ENCODE data around the gene PLA2G4A. TPM values are rescaled to one million over a fixed set of nuclear protein-coding genes. Genes with fewer than 3 reads are reported as not detected.
A peak's percentile ranks its signal among the peaks of the same experiment; 100 is the strongest.

Gene PLA2G4A
- total RNA-seq, 1 experiment from 2014 or later = 20.7 TPM

- no peak for DNase-seq (ENCODE audit: low read depth)
These were observed 44.9 kb downstream of the PLA2G4A start for GRCh38 chr1:186873687-186874086.

- DNase-seq (ENCODE audit: low read depth) = no peak
These were observed 47.4 kb downstream of the PLA2G4A start for GRCh38 chr1:186875896-186876835.

DNA sequence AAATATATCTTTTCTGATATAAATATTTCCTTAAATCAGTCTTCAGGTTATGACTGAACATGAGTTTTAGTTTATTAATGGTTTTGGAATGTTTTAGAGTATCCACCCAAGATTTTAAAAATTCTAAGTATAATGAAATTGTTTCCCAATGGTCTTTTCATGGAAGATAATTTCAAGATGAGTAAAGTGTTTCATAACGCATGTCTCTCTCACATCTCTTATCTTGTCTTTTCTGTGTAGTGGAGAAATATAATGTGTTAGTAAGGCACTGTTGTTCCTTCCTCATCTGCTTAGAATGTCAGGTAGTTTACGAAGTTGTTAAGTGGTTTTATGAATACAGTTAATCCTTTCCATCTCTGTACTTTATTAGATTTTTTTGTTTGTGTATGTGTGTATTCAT lies 49.6 kb downstream of the PLA2G4A start:
- no peak for DNase-seq (ENCODE audit: low read depth)

DNA sequence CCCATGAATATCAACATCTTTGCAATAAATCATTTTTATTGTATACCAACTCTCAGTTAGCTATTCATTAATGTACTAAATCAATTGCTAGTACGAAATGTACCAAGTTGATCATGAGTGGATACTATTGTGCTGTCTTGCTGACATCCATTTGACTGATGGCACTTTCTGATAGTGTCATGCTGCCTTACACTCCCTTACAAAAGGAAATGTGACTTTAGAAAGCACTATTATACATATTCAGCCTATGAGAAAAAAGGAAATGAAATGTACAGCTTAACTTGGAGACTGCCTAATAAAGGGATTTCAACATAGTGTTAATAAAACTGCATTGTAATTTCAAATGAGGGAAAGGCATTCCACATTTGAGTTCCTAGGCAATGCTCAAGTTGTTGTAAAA lies 52.2 kb downstream of the PLA2G4A start:
- no peak for DNase-seq (ENCODE audit: low read depth)

DNA sequence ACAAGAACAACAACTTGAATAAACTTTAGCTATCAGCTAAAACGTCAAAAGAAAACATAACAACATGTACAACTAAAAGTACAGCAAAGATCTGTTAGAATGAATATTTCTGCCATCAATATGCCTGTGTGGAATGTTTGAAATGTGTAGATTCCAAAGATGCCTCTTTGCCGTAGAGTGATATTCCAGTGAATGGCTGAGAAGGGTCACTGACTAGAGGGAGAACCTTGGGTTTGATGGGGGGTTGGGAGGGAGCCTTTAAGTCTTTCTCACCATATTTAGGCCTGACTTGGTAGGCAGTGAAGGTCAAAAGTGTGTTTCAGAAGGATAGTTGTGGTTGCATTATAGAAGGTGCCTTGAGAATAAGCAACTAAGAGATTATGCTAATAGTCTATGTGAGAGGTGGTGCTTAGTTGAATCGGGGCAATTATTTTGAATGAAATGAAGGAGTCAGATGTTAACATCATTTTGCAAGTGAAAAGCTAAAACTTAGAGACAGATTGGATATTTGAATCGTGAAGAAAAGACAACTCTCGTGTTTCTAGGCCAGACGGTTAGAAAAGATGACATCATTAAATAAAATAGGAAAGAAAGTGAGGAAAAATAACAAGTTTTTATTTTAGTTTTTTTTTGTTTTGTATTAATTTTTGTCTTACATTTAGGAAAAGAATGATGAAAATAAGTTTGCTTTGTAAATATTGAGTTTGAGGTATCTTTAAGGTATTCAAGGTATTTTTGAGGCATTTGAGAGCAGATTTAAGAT lies 53.8 kb downstream of the PLA2G4A start:
- DNase-seq (ENCODE audit: low read depth) = no peak

DNA sequence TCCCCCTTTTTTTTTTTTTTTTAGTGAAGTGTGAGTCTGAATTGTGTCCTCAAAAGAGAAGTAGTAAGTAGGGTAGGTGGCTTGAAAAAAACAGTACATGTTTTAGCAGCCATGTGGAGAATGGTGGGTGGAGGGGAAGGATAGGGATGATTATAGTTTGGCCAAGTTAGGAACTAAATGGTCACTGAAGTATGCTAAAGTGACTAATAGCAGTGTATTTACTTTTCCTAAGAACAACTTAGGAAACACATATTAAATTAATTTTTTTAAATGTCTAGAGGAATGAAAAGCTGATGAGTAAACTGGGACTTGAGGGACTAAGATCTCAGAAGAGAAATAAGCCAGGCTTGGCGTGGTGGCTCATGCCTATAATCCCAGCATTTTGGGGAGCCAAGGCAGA lies 55.5 kb downstream of the PLA2G4A start:
- no peak for DNase-seq (ENCODE audit: low read depth)

DNA sequence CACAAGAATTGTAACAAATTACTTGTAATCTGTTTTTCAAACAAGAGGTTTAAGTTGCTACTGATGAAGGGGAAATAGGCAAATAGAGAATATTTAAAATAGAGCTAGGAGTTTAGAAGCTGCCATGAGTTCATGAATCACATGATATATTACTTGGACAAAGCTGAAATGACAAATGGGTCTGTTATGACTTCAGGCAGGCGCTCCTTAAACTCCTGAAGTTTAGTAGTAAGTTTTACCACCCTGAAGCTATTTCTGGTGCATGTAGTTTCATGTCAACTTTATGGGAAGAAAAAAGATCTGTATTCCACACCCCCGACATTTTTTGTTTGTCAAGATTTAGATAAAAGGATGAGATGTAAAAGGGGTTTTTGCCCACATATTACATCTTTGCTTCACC lies 58.5 kb downstream of the PLA2G4A start:
- no peak for DNase-seq (ENCODE audit: low read depth)

- peak; percentile 22 for DNase-seq (ENCODE audit: low read depth)
These were observed 59.6 kb downstream of the PLA2G4A start for GRCh38 chr1:186888367-186888766.

DNA sequence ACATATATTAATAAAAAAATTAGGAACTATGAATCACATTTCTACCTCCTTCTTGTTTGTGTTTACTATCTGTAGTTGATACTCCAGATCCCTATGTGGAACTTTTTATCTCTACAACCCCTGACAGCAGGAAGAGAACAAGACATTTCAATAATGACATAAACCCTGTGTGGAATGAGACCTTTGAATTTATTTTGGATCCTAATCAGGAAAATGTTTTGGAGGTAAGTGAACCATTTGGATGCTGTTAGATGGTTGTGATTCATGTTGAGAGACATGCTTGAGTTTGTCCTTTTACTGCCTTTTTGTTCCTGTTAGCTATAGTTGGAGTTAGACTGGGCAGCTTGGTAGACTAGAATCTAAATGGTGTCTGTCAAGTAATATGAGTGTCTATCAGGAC lies 64.2 kb downstream of the PLA2G4A start:
- no peak for DNase-seq (ENCODE audit: low read depth)

- no peak for DNase-seq (ENCODE audit: low read depth)
These were observed 65.7 kb downstream of the PLA2G4A start for GRCh38 chr1:186894415-186894814.

DNA sequence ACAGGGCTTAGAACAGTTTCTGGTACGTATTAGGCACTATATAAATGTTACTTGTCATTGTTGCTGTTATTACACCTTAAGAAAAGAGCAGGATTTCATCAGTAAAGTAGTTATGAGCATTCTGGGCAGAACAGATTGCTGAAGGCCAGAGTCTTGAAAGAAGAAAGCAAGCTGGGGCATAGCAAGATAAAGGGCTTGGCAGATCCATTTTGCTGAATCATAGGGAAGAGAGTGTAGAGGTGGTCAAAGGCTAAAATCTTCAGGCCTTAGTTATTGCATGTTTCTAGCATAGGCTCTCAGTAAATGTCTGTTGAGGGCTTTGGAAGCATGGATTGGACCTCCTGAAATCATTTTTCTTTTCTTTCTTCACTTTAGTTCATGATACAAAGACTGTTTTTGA lies 67.5 kb downstream of the PLA2G4A start:
- DNase-seq (ENCODE audit: low read depth) = no peak

DNA sequence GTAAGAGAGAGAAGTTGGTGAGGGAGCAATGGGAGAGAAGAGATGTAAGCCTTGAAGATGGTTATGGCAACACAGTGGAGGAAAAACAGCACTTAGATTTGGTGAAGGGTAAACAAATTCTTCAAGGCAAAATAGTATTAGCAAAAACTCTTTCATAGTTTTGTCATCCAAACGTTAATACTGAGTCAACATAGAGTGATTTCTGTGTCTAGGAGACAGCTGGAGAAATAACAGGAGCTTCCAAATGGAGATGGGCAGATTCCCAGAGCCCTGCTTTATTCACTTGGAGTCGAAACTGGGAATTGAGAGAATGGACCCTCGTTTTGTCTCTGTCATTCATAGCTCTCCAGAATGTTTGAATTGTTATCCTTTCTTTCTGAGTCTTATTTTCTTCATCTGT lies 68.3 kb downstream of the PLA2G4A start:
- no peak for DNase-seq (ENCODE audit: low read depth)

GRCh38 chr1:186899577-186899976 lies 70.8 kb downstream of the PLA2G4A start:
- no peak for DNase-seq (ENCODE audit: low read depth)

DNA sequence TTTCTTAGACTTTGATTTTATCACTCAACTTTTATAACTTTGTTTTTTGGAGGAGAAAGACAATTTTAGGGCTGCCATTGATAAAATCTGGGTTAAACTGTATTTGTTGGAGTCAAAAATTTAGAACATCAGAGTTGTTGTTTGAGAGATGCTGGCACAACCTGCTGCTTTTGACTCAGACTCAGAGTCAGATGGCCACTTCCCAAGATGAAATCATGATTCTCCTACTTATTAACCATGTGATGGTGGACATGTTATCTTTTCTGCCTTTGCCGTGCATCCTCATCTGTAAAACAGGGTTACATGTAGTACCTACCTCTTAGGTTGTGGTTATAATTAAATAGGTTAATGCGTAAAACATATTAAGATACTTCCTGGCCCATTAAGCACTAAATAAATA lies 71.2 kb downstream of the PLA2G4A start:
- DNase-seq (ENCODE audit: low read depth) = no peak

- DNase-seq (ENCODE audit: low read depth) = no peak
These were observed 71.9 kb downstream of the PLA2G4A start for GRCh38 chr1:186900539-186901237.

GRCh38 chr1:186901631-186902030 lies 72.9 kb downstream of the PLA2G4A start:
- DNase-seq (ENCODE audit: low read depth) = no peak

GRCh38 chr1:186903374-186904136 lies 74.8 kb downstream of the PLA2G4A start:
- DNase-seq (ENCODE audit: low read depth) = no peak

GRCh38 chr1:186904361-186904760 lies 75.6 kb downstream of the PLA2G4A start:
- no peak for DNase-seq (ENCODE audit: low read depth)

GRCh38 chr1:186905561-186905960 lies 76.8 kb downstream of the PLA2G4A start:
- DNase-seq (ENCODE audit: low read depth) = no peak

- DNase-seq (ENCODE audit: low read depth) = no peak
These were observed 86.8 kb downstream of the PLA2G4A start for GRCh38 chr1:186915555-186915954.

DNA sequence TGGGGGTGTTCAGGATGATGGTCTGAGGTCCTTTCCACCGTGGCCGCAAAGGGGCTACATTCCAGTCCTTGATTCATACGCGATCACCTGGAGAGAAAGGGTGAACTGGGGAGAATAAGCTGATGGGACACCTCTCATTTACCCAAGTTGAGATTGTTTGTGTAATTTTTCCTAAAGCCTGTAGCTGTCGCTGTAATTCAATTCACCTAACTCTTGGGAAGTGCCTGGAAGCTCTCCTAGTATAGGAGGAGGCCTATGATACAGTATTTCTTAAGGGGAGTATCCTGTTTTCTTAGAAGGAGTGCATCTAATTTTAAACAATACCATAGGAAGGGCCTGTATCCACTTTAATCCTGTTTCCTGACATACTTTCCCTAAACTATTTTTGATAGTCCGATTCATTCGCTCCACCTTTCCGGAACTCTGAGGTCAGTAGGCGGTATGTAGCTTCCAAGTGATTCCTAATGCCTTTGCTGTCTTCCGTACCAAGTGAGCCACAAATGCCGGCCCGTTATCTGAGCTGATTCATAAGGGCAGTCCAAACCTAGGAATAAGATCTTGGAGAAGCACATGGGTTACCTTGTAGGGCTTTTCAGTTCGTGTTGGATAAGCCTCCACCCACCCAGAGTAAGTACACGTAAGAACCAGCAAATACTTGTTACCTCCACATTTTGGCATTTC lies 88.5 kb downstream of the PLA2G4A start:
- DNase-seq (ENCODE audit: low read depth) = peak; percentile 29
